HepG2 (cell line): ENCODE measurements around the gene ARPP21. TPM values are rescaled to one million over a fixed set of nuclear protein-coding genes. Genes with fewer than 3 reads are reported as not detected.

Source experiments
- ATAC-seq: fragments of 200-7000 bp; cut with Tn5 transposase; 3 replicates; pipeline ENCODE4 v1.9.1; 2020; ENCODE audit warnings: mild to moderate bottlenecking, moderate library complexity
- BruUV-seq: library from RNA; stranded (reverse); fragments of 400-500 nt; replicated peaks from 2 replicates; lab custom pipeline; 2021; lab: Mats Ljungman, UMichigan
- CTCF ChIA-PET: fragments of 300-600 bp; formaldehyde crosslinking; extraction: SDS; loops from one replicate; lab custom pipeline; 2021; ENCODE audit warnings: low total read pairs, inconsistent platforms, low intra/inter-chr PET ratio; lab: Yijun Ruan, JAX
- POLR2A ChIA-PET: fragments of 350-600 bp; sonication (Branson Sonifier 250); formaldehyde crosslinking; loops from one replicate; lab custom pipeline; 2020; ENCODE audit warnings: antibody characterized with exemption, inconsistent platforms; lab: Yijun Ruan, JAX
- DNase-seq: peaks from one replicate; pipeline ENCODE4 v3.0.0-alpha.2; 2015; ENCODE audit warnings: low spot score
- FAIRE-seq: peaks from 3 replicates; lab custom pipeline; 2011; peaks lifted over from hg19 to GRCh38; lab: Jason Lieb, UNC
- H2AFZ ChIP-seq: one replicate; pipeline ENCODE4 v1.6.1; 2011; ENCODE audit warnings: low read length, inconsistent platforms
- H3K27ac ChIP-seq: fragments of 300-600 bp; 3 replicates; pipeline ENCODE4 v1.8.0; 2011; ENCODE audit warnings: mixed run types, mild to moderate bottlenecking, mixed read lengths, low read length, inconsistent platforms; ENCODE audit not compliant: insufficient read depth; ENCODE audit errors: extremely low read length
- H3K27me3 ChIP-seq, 2 experiments: fragments of 200-600 bp in 1 of 2; 2 replicates in 1 of 2; 3 replicates in 1 of 2; pipeline versions ENCODE4 v1.6.0 to v1.8.0; 2011; ENCODE audit warnings: low read length in 2 of 2, mild to moderate bottlenecking in 2 of 2, moderate library complexity in 2 of 2, inconsistent platforms in 1 of 2; ENCODE audit not compliant: insufficient read depth in 2 of 2, control insufficient read depth in 1 of 2
- H3K36me3 ChIP-seq, 2 experiments: fragments of 200-600 bp in 1 of 2; replicated peaks in 1 of 2; 2 replicates in 1 of 2; 3 replicates in 1 of 2; pipeline versions ENCODE4 v1.5.1 to v1.8.0; 2011; ENCODE audit warnings: low read length in 2 of 2, inconsistent platforms in 1 of 2; ENCODE audit not compliant: insufficient read depth in 2 of 2, control insufficient read depth in 1 of 2
- H3K4me1 ChIP-seq: 2 replicates; pipeline ENCODE4 v1.5.1; 2012; ENCODE audit warnings: low read length, inconsistent platforms; ENCODE audit not compliant: insufficient read depth
- H3K4me2 ChIP-seq: 2 replicates; pipeline ENCODE4 v1.6.0; 2011; ENCODE audit warnings: low read depth, low read length, inconsistent platforms
- H3K4me3 ChIP-seq, 3 experiments: fragments of 200-600 bp in 1 of 3; sonication (generic), shearing (Covaris generic) in 1 of 3; replicated peaks in 1 of 3; 2 replicates each; pipeline ENCODE4 v1.5.1; 2011 to 2016; ENCODE audit warnings: low read length in 3 of 3, inconsistent platforms in 2 of 3, low read depth in 2 of 3, mild to moderate bottlenecking in 2 of 3, control low read depth in 1 of 3, mixed read lengths in 1 of 3; ENCODE audit not compliant: insufficient read depth in 1 of 3
- H3K79me2 ChIP-seq: one replicate; pipeline ENCODE4 v1.6.1; 2011; ENCODE audit warnings: low read length, inconsistent platforms; ENCODE audit not compliant: insufficient read depth
- H3K9ac ChIP-seq: 2 replicates; pipeline ENCODE4 v1.6.0; 2011; ENCODE audit warnings: mild to moderate bottlenecking, low read depth, low read length, inconsistent platforms; ENCODE audit not compliant: insufficient read depth
- H3K9me3 ChIP-seq: 2 replicates; pipeline ENCODE4 v1.5.1; 2012; ENCODE audit warnings: mild to moderate bottlenecking, low read length
- H4K20me1 ChIP-seq: 2 replicates; pipeline ENCODE4 v1.6.0; 2011; ENCODE audit warnings: inconsistent platforms, mild to moderate bottlenecking, low read length, moderate library complexity; ENCODE audit not compliant: insufficient read depth
- AHR ChIP-seq: IDR thresholded peaks from 2 replicates; pipeline ENCODE4 v1.6.1; 2018; ENCODE audit warnings: missing genetic modification reagents, missing compliant biosample characterization
- CEBPG ChIP-seq: IDR thresholded peaks from 2 replicates; pipeline ENCODE4 v1.6.1; 2016
- KDM5A ChIP-seq: fragments of 200-600 bp; sonication (generic); IDR thresholded peaks from 2 replicates; pipeline ENCODE4 v1.7.0; 2018; ENCODE audit warnings: antibody characterized with exemption, mild to moderate bottlenecking, low read length, borderline replicate concordance
- MIXL1 ChIP-seq: IDR thresholded peaks from 2 replicates; pipeline ENCODE4 v1.6.1; 2016
- PAF1 ChIP-seq: IDR thresholded peaks from 2 replicates; pipeline ENCODE4 v1.6.1; 2016; ENCODE audit warnings: missing genetic modification reagents, missing compliant biosample characterization
- UBTF ChIP-seq: sonication (generic); formaldehyde crosslinking; IDR thresholded peaks from 2 replicates; pipeline ENCODE4 v1.4.0; 2020; ENCODE audit warnings: mild to moderate bottlenecking, missing genetic modification reagents
- YY1 ChIP-seq: IDR thresholded peaks from 2 replicates; pipeline ENCODE4 v1.6.1; 2011; ENCODE audit warnings: low read length, low read depth, moderate library complexity, mild to moderate bottlenecking; ENCODE audit not compliant: insufficient read depth, insufficient replicate concordance
- ZFP82 ChIP-seq: sonication (generic); formaldehyde crosslinking; IDR thresholded peaks from 2 replicates; pipeline ENCODE4 v1.5.1; 2020; ENCODE audit warnings: mild to moderate bottlenecking, missing genetic modification reagents, borderline replicate concordance
- ZNF205 ChIP-seq: IDR thresholded peaks from 2 replicates; pipeline ENCODE4 v1.6.1; 2018; ENCODE audit warnings: missing biosample characterization, missing genetic modification reagents
- ZNF331 ChIP-seq: sonication (generic); formaldehyde crosslinking; IDR thresholded peaks from 2 replicates; pipeline ENCODE4 v1.4.0; 2020; ENCODE audit warnings: missing genetic modification reagents
- WGBS: methylation state at CpG from one replicate; pipeline ENCODE4 v1.1.6; 2017; ENCODE audit warnings: low lambda C conversion rate; 5-methylcytosine and 5-hydroxymethylcytosine counted together
- in situ Hi-C: cut with HindIII; loops from 2 replicates; pipeline ENCODE4 v1.10.0; 2017; ENCODE audit warnings: low pct_unique_long_range_greater_than_20kb; ENCODE audit not compliant: extremely low pct_ligation_motif_present
- intact Hi-C: fragments of 100-400 bp; cut with micrococcal nuclease; formaldehyde crosslinking; loops from one replicate; pipeline ENCODE4 v1.10.0; 2022; ENCODE audit not compliant: unreplicated experiment
- polyA plus RNA-seq, 8 experiments: library from polyadenylated mRNA; depleted of rRNA in 3 of 8; stranded (reverse) in 7 of 8; unstranded in 1 of 8; fragments of >200 nt; fragmentation: Illumina TruSeq in 4 of 8; extraction: Trizol in 4 of 8; gene quantifications; 2 replicates each; pipeline versions ENCODE4 v1.2.1 to v1.2.3, GENCODE V29; 2011 to 2016; ENCODE audit warnings: low read depth in 4 of 8, missing spikeins in 1 of 8, mixed read lengths in 1 of 8; ENCODE audit not compliant: insufficient read depth in 1 of 8
- total RNA-seq, 5 experiments: library from RNA; depleted of rRNA; stranded (reverse); fragments of >200 nt; fragmentation: Illumina TruSeq; extraction: Trizol; gene quantifications; 2 replicates each; pipeline ENCODE4 v1.2.3, GENCODE V29; 2016; ENCODE audit warnings: low read depth in 1 of 5
- TF ChIP-seq, protein P1 (sequence below): IDR thresholded peaks from 2 replicates; pipeline ENCODE4 v1.6.1; 2016; ENCODE audit warnings: missing genetic modification reagents, missing compliant biosample characterization
- TF ChIP-seq, protein P2 (sequence below): IDR thresholded peaks from 2 replicates; pipeline ENCODE4 v1.6.1; 2012; ENCODE audit warnings: low read length, improper control_type of control experiment

Gene ARPP21
- total and polyA plus RNA-seq, 2 of the 13 experiments (the other 11 are each of a cell fraction or from before 2014, with no cell fraction given) = not detected

DNA sequence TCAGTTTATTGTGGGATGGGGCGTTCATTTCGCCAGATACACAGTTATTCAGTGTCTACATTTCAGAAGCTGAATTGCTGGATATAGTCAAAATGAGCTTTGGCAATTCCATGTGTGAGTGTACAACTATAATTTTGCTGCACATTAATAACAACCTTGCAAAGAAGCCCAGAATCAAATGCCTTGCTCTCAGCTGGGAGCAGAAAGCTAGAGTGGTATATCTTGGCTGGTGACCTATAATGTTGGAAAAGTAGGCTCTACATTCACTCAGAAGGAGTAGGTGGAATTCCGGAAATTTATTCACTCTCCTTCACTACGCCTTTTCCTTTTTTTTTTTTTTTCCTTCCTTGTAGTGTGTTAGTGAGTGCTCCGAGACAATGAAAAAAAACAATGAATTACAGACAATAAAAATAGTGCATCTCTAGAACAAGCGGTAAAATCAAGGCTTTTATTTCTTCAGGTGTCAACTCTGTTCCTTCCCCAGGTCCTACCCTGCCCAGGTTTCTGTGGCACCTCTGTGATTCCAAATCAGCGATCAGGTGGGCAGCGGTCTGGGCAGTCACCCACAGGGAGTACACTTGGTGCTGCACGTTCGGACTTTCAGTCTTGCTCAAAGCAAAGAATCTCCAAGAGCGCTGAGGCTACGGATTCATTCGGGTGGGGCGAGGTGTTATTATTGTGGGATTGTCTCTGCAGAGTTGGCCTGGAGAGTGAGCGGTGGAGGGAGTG, 910 bp upstream of the ARPP21 start:
- Histone ChIP-seq H3K27ac (no peak overlapping the region), H4K20me1 (no peaks in the 10 kb centered on the region), H3K36me3 (no peaks in the 10 kb centered on the region), H3K79me2 (no peaks in the 10 kb centered on the region), H3K9me3 (no peaks in the 10 kb centered on the region), H2AFZ (no peak overlapping the region), H3K4me1 (no peaks in the 10 kb centered on the region), H3K27me3 (peaks cover 4 to 9% of the 10 kb centered on the region in 2 experiments; a peak in 4 of 5 replicates), H3K4me2 (no peak overlapping the region), H3K4me3 (no peak overlapping the region), H3K9ac (no peak overlapping the region)
- FAIRE-seq (no peak), DNase-seq (no peak), ATAC-seq (no peak)
- BruUV-seq = no TSS peak
- WGBS = 53% methylated on average over 15 of the region's 15 CpGs
- ChIA-PET POLR2A (no interaction called here), CTCF (no interaction called here)
- in situ Hi-C loops = no loop called here
- intact Hi-C loops = no loop called here
- TF ChIP-seq AHR (no peak), YY1 (no peak), ZNF331 (CRISPR knock-in tag) (no peak), CEBPG (no peak), MIXL1 (no peak), ZNF205 (CRISPR knock-in tag) (no peak), UBTF (no peak), ZFP82 (no peak), PAF1 (CRISPR knock-in tag) (no peak), KDM5A (no peak)
- TF ChIP-seq, protein P1, sequence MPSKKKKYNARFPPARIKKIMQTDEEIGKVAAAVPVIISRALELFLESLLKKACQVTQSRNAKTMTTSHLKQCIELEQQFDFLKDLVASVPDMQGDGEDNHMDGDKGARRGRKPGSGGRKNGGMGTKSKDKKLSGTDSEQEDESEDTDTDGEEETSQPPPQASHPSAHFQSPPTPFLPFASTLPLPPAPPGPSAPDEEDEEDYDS (CRISPR knock-in tag) = no peak
- TF ChIP-seq, protein P2, sequence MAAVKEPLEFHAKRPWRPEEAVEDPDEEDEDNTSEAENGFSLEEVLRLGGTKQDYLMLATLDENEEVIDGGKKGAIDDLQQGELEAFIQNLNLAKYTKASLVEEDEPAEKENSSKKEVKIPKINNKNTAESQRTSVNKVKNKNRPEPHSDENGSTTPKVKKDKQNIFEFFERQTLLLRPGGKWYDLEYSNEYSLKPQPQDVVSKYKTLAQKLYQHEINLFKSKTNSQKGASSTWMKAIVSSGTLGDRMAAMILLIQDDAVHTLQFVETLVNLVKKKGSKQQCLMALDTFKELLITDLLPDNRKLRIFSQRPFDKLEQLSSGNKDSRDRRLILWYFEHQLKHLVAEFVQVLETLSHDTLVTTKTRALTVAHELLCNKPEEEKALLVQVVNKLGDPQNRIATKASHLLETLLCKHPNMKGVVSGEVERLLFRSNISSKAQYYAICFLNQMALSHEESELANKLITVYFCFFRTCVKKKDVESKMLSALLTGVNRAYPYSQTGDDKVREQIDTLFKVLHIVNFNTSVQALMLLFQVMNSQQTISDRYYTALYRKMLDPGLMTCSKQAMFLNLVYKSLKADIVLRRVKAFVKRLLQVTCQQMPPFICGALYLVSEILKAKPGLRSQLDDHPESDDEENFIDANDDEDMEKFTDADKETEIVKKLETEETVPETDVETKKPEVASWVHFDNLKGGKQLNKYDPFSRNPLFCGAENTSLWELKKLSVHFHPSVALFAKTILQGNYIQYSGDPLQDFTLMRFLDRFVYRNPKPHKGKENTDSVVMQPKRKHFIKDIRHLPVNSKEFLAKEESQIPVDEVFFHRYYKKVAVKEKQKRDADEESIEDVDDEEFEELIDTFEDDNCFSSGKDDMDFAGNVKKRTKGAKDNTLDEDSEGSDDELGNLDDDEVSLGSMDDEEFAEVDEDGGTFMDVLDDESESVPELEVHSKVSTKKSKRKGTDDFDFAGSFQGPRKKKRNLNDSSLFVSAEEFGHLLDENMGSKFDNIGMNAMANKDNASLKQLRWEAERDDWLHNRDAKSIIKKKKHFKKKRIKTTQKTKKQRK = no peak
